NCI-H446 treated with DMSO at 0.1 percent for 48 hours (cell line): ENCODE data around the gene IL10RA.
"Not testable (repeated sequence)": the region's sequence is repeated elsewhere in the genome, so short reads cannot be mapped to it uniquely, and the experiment has no call there.

ENCODE experiments used
- DNase-seq: peaks from one replicate; lab custom pipeline; 2025; lab: John Stamatoyannopoulos, UW

IL10RA gene

DNA sequence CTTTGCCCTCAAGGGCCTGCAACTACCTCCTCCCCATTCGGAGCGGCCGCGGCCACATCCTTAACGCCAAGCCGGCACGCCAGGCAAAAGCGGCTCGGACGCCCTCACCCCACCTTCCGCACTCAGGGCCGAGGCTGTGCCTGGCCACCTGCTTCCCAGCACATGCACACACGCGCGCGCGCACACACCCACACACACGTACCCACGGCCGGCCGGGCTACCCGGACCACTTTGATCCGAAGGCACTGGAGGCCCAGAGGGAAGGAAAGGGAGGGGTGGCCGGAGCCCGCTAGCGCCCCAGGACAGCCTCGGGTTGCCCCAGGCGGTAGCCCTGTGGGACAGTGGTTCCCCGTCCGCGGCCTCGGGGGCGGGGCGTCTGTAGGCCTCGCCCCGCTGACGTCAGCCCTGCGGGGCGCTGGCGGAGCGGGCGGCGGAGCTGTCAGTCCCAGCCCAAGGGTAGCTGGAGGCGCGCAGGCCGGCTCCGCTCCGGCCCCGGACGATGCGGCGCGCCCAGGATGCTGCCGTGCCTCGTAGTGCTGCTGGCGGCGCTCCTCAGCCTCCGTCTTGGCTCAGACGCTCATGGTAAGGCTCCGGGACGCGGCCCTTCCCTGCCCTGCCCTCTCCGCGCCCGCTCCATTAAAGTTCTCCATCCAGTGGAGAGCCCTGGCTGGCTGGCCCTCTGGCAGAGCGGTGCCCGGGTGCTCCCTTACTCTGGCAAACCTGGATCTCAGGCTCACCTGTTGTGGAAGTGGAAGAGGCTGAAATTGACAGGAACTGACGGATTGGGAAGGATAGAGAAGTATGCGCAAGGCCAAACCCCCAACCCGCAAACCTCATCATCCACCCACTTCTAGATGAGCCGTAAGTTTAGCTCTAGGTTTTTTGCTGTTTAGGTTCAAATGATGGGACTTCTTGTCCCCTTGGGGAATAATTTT, at the start of gene IL10RA:
IL10RA (plus strand) TSS at position 442 of the 935 bp plus-strand sequence; CDS start at position 516, 74 bp downstream.
- DNase-seq = peak; percentile 60

DNA sequence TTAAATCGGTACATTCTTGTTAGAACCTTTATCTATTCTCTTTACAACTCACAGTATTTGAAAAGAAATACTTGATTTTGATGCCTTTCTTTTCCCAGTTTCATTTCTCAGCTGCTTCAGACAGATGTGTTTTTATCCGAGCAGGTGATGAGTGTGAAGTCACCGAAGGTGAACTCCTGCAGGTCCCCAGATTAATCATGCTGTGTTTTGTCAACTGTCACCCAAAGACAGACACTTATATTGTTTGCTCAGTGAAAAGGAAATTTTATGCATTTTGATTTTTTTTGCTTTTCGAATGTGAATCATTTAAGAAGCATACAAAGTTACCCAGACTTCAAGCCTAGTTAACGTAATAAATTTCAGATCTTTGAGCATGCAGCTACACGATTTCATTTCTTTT, 49.2 kb upstream of the IL10RA start:
- no peak for DNase-seq

DNA sequence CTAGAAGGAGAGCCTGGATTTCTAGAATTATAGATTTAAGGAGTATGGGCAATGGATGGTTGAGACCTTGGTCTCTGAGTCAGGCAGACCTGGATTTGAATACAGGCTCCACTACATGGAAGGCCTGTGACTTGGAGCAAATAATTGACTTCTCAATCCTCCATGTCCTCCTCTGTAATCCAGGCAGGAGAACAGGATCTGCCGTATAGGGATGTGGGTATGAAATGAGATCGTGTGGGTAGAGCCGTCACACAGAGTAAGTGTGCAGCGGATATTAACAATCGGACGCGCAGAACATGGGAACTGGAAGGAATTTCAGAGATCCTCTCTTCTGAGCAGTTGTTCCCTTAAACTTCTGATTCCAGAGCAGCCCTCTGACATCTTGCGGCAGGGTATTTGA, 45.5 kb upstream of the IL10RA start:
- DNase-seq = no peak

DNA sequence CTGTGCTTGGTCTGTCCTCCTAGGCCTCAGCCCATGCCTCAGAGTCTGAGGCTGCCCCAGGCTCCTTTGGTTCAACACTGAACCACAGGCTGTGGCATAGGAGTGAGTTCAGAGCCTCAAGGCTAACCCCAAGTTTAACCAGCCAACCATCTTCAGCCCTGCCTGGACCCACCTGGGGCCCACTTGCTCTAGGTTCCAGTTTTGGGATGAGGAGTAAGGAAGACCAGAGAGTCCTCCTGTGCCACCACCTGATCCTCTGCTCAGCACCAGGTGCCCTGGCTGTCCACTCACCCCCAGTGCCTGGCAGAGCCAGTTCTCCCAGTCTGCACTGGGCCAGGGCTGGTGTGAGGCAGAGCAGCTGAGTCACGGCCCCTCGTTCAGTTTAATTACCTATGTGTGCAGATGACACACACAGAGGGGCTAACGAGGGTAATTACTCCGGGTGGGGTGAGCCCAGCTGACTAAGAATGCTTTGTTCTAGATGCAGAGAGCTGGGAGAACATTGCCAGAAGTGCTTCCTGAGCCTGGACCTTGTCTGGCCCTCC, 45.0 kb upstream of the IL10RA start:
- DNase-seq = no peak

DNA sequence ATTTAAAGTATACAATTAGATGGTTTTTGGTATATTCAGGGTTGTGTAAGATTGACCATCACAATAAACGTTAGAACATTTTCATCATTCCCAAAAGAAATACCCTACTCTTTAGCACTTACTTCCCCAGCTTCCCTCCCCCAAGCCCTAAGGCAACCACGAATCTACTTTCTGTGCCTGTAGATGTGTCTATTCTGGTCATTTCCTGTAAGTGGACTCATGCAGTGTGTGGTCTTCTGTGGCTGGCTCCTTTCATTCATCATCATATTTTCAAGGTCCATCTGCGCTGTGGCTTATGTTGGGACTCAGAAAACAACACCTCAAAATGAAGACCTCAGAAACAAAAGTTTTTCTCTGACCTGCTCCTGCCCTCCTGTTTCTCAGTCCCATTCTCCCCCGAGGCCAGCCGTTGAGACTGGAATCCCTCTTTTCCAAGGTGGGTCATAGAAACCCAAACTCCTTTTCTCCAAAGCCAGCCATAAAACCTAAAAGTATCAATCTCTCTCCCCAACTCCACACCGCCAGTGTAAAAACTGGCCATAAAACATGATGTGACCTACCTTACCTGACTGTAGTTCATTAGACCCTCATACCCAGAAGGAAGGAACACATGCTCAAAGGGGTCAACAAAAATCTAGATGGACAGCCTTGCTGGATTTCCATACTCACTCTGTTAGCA, 44.1 kb upstream of the IL10RA start:
- no peak for DNase-seq

DNA sequence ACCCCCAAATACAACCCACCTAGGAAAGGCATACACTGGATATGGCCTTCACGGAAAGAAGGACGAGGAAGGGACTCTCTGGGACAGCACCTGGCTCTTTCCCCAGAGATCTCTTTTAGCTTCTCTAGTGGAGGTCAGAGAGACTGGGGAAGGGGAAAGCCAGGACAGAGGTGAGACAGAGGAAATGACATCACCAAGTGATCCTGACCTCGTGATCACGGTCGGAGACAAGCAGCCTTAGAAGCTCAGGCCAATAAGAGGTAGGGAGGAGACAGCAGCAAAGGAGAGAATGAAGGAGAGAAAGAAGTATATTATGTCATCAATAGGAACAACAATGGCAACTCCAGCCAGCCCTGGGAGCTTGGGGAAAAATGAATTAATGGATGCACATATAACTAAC, 41.6 kb upstream of the IL10RA start:
- DNase-seq = no peak

DNA sequence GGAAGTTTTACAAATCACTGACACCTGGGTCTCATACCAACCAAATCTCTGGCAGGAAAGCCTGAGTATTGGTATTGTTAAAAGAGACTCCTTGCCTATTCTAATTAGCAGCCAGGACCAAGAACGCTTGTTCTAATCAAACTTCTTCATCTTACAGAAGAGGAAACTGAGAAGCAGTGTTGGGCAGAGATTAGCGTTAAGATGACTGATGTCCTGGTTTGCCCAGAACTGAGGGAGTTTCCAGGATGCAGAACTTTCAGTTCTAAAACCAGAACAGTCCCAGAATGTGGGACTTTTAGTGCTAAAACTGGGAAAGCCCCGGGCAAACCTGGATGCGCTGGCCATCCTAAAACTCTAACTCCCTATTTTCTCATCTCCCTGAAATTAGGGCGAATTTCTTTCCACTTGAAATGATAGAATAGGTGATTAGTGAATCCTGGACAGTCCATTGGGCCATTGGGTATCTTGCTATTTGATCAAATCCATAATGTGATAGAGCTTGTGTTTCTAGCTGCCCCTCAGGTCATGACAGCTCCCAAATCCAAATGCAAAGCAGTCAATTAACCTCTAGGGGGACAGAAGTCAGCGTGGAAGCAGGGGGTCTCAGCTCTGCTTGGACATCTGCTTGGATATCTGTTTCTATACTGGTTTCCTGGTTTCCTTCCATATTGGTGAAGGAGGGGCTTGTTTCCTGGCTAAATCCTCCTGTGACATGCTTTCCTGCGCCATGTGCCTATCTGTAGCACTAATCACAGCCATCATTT, 41.0 kb upstream of the IL10RA start:
- no peak for DNase-seq

DNA sequence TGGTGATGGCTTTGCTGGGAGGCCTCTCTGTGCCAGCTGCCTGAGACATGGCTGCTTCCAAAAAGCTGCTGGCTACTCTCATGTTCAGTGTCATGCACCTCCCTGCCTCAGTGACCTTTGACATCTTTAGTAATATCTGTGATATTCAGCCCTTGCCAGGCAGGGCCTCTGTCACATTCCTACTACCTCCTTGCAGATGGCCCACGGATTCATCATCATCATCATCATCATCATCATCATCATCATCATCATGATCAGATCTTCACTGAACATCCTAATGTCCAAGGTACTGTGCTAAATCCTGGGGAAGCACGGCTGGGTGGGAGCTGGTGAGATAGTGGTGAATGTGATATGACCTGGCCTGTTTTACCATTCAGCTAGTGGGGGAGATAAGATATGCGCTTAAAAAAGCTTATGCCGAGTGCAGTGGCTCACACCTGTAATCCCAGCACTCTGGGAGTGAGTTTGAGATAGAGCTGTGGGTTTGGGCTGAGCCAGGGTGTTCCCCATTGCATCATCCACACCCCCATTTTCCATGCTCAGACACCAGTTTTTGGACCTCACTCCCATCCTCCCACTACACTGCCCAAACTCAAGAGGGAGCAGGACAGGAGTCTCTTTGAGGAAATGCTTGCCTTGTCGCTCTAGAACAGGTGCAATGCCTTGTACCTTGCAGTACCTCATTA, 39.9 kb upstream of the IL10RA start:
- no peak for DNase-seq

DNA sequence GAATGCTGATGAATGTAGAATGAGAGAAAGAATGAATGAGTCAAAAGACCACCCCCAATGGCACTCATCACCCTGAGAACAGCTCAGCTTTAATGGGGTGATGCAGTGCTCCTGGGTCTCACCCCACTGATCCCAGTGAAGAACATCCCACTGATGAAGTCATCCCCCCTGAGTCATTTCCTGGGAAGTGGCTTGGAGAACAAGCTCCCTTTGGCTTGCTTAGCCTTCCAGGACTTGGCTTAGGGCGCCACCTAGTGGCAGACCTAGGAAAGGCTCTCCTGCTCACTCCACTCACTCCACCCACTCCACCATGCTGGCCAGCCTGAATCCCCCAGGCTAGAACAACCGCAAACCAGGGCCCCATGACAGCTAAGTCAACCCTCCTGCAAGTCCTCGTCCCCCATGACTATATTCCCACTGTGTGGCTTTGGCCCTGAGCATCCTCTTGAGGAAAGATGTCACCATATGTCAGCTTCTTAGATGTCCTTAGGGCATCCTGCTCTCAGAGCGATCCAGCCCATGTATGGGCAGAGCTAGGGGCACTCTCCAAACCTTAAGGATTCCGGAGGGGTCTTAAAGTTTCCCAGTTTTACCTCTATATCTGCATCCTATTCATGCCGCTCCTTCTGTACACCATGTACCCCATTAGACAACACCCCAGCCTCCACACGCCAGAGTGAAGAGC, 39.2 kb upstream of the IL10RA start:
- DNase-seq = peak; percentile 61

DNA sequence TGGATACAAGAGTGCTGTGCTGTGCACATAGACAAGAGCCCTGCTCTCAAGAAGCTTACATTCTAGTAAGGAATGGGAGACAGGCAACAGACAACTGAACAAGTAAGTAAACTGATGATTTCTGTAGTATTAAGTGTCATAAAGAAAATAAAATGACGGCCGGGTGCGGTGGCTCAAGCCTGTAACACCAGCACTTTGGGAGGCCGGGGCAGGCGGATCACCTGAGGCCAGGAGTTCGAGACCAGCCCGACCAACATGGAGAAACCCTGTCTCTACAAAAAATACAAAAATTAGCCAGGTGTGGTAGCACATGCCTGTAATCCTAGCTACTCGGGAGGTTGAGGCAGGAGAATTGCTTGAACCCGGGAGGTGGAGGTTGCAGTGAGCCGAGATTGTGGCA, 38.4 kb upstream of the IL10RA start:
- not testable (repeated sequence) for DNase-seq

DNA sequence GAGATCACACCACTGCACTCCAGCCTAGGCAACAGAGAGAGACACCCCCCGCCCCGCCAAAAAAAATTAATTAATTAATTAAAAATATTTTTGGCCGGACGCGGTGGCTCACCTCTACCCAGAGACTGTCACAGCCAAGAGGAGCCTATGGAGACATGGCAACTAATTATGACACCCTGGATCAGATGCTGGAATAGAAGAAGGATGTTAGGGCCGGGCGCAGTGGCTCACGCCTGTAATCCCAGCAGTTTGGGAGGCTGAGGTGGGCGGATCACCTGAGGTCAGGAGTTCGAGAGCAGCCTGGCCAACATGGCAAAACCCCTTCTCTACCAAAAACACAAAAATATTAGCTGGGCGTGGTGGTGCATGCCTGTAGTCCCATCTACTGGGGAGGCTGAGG, 37.7 kb upstream of the IL10RA start:
- DNase-seq = not testable (repeated sequence)

DNA sequence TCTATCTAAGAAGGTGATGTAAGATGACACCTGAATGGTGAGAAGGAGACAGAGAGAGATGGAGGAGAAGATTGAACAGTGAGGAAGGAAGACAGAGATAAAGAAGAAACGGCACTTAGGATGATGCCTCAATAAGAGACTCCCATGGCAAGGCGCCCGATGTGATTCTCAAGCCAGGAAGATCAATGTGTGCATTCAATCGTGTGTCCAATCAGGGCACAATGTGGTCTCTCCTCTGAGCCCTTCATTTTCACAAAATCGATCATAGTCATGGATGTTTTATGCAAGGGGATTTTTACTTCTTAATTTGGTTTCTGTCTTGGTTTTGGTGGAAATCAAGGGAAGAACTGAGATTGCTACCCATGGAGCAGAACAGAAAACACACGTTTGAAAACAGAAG, 37.1 kb upstream of the IL10RA start:
- DNase-seq = no peak

DNA sequence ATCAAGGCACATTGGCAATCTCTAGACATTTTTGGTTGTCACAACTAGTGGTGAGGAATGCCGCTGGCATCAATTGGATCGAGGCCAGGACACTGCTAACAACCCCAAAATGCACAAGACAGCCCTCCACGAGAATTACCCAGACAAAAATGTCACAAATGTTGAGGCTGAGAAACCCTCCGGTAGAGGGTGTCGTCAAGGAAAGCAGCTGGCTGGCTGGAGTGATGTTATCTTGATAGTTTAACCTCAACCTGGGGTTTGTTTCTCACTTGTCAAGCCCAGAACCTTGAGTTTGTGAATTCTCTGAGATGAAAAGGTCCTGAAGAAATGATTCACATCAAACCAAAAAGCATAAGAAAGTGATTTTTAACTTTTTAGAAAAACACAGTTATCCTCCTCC, 35.9 kb upstream of the IL10RA start:
- DNase-seq = no peak

DNA sequence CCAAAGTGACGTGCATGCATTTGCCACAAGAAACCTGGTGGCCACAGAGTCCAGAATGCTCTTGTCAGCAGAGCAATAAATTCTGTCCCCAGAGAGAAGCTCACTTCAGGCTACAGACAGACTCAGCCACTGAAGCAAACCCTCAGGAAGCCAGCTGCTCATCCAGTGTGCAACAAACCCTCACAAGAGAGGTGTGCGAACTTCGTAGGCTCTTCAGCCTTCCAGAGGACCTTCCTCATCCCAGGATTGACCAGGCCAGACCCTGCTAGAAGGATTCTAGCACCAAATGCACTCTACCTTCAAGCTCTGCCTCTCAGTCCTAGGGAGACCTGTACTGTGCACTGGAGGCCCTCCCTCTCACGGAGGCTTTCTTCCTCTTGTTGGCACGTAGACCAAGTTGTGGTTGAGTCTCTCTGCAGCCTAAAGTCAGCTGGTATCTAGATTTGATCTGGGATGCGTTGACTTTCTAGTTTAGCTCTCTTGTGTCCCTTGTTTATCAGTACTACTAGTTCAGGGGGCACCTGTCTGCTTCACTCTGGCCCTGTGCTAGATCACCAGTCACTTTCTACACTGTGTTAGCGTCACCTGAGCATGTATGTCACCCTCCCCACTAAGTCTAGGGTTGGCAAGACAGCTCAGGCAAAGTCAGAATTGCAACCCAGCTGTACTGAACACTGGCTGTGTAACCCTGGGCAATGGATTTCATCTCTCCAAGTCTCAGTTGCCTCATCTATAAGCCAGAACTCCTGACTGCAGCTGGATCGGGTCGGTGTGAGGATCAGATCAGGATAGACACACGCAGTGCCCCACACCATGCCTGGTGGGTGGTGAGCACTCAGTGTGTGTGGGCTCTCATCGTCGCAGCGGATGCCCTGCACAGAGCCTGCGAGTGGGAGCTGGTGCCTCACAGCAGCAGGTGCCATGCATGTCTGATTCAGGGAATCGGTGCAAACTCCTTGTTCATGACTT, 34.9 kb upstream of the IL10RA start:
- DNase-seq = no peak

DNA sequence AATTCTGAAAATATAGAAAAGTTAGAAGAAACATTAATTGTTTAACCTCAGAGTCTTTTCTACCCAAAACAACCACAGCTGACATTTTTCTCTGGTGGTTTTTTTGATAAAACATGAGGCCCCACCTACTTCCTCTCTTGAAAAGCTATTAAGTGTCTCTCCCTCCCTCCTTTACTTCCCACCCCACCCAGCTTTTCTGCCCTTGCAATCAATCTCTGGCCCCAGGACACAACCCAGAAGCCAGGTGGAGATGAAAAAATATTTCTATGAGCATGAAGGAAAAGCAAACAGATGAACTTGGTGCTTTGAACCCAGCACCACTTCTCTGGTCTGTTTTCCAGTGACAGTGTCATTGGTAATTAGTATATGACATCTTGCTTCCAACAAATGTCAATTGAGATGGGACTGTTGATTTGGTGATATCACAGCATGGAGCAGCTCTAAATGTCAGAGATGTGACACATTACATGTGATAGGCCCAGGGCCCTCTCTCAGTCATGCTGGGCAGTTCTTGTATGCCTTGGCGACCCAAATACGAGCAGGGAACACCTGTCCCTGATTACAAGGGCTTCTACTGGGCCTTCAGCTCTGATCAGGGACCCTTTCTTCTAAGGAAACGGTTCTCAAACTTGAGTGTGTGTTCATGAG, 33.0 kb upstream of the IL10RA start:
- no peak for DNase-seq

DNA sequence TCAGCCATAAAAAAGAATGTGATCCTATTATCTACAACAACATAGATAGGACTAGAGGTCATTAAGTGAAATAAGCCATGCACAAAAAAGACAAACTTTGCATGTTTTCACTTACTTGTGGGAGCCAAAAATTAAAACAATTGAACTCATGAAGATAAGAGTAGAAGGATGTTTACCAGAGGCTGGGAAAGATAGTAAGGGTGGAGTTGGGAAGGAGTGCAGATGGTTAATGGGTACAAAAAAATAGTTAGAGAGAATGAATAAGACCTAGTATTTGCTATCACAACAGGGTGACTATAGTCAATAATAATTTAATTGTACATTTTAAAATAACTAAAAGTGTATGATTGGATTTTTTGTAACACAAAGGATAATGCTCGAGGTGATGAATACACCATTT, 27.2 kb upstream of the IL10RA start:
- no peak for DNase-seq

DNA sequence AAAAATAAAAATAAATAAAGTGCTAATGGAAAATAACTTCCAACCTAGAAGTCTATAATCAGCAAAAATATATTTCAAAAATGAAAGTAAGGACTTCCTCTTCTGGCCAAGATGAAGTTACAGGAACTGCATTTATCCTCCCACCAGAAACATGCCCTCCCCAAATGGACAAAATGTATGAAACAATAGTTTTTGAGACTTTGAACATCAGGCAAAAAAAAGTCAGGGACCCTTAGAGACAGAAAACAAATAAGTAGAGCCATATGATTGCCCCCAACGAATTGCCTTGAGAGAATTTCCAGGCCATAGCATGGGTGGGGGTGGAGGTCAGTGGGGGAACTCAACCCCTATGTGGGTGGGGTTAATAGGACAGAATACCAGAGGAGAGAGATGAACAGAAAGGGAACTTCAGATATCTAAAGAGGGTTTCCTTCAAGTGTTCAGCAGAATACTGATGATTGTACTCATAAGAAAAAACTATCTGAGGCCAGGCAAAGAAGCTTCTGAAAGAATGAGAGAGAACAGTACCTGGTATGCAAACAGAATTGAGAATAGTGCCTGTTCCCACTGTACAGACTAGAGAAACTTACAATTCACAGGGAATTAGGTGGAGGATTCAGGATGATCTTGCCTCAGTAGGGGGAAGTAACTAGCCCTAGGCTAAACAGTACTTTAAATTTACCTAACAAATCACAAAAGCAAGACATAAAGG, 26.6 kb upstream of the IL10RA start:
- no peak for DNase-seq

DNA sequence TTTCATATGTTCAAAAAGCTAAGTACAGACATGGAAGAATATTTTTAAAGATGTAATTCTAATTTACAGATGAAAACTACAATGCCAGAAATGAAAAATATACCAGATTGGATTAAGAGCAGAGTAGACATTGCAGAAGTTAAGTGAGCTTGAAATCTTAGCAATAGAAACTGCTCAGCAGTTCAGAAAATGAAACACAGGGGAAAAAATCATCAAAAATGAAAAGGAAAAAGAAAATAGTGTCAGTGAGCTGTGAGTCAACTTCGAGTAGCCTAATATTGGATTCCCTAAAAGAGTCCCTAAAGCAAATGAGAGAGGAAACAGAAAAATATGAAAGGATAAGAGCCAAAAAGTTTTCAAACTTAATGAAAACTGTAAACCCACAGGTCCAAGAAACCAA, 25.8 kb upstream of the IL10RA start:
- no peak for DNase-seq

DNA sequence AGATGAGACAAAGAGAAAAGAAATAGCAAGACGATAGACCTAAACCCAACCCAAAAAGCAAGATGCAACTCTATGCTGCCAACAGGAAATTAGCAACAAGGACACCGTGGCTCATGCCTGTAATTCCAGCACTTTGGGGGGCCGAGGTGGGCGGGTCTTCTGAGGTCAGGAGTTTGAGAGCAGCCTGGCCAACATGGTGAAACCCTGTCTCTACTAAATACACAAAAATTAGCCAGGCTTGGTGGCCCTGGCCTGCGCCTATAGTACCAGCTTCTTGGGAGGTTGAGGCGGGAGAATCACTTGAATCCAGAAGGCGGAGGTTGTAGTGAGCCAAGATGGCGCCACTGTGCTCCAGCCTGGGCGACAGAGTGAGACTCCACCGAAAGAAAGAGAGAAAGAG, 24.3 kb upstream of the IL10RA start:
- DNase-seq = no peak
